Measurements from ENCODE around the gene QARS1.

Gene QARS1

GRCh38 chr3:49111347-49111746 lies 6.8 kb upstream of the QARS1 start:
- no peak for TF ChIP-seq EZH2phosphoT487 (IDR thresholded peaks at IDR 0.05; ENCODE audit: borderline replicate concordance)
- no peak for TF ChIP-seq CTCF (conservative IDR thresholded peaks at IDR 0.05; ENCODE audit: low read length)
- Histone ChIP-seq H3K4me1 (ENCODE audit: insufficient read depth, low read length, poor library complexity, severe bottlenecking) (no peaks in the 10 kb centered on the region), H4K20me1 (ENCODE audit: insufficient read depth, low read length, poor library complexity, severe bottlenecking) (no peaks in the 10 kb centered on the region), H3K36me3 (ENCODE audit: insufficient read depth, low read length) (peaks cover 67% of the 10 kb centered on the region), H2AFZ (ENCODE audit: low read length) (no peak overlapping the region), H3K4me3 (ENCODE audit: low read length, poor library complexity, severe bottlenecking) (no peak overlapping the region), H3K4me2 (ENCODE audit: low read depth, low read length, poor library complexity, severe bottlenecking) (no peak overlapping the region), H3K9me2 (replicated peaks; ENCODE audit: low read depth, low read length) (no peaks in the 10 kb centered on the region), H3K27me3 (ENCODE audit: insufficient read depth, low read length, poor library complexity, severe bottlenecking) (no peaks in the 10 kb centered on the region), H3K79me2 (ENCODE audit: insufficient read depth, low read length) (0 out of 2 replicates have a peak, but pooled peaks cover 4% of the 10 kb centered on the region), H3F3A (ENCODE audit: low read depth) (no peaks in the 10 kb centered on the region), H3K9me3 (ENCODE audit: insufficient read depth, low read depth, low read length) (no peaks in the 10 kb centered on the region), H3K9ac (ENCODE audit: low read depth, low read length, poor library complexity, severe bottlenecking) (no peak overlapping the region)

GRCh38 chr3:49110780-49111179 lies 6.2 kb upstream of the QARS1 start:
- Histone ChIP-seq H2AFZ (ENCODE audit: low read length) (no peak overlapping the region), H3K9me2 (replicated peaks; ENCODE audit: low read depth, low read length) (no peaks in the 10 kb centered on the region), H3K9me3 (ENCODE audit: insufficient read depth, low read depth, low read length) (no peaks in the 10 kb centered on the region), H3K4me1 (ENCODE audit: insufficient read depth, low read length, poor library complexity, severe bottlenecking) (peaks cover 1% of the 10 kb centered on the region), H3K4me3 (ENCODE audit: low read length, poor library complexity, severe bottlenecking) (no peak overlapping the region), H3K79me2 (ENCODE audit: insufficient read depth, low read length) (0 out of 2 replicates have a peak, but pooled peaks cover 1% of the 10 kb centered on the region), H3K36me3 (ENCODE audit: insufficient read depth, low read length) (peaks cover 61% of the 10 kb centered on the region), H3K27me3 (ENCODE audit: insufficient read depth, low read length, poor library complexity, severe bottlenecking) (no peaks in the 10 kb centered on the region), H3K4me2 (ENCODE audit: low read depth, low read length, poor library complexity, severe bottlenecking) (no peak overlapping the region), H4K20me1 (ENCODE audit: insufficient read depth, low read length, poor library complexity, severe bottlenecking) (no peaks in the 10 kb centered on the region), H3F3A (ENCODE audit: low read depth) (no peaks in the 10 kb centered on the region), H3K9ac (ENCODE audit: low read depth, low read length, poor library complexity, severe bottlenecking) (no peak overlapping the region)
- no peak for TF ChIP-seq CTCF (conservative IDR thresholded peaks at IDR 0.05; ENCODE audit: low read length)
- TF ChIP-seq EZH2phosphoT487 (IDR thresholded peaks at IDR 0.05; ENCODE audit: borderline replicate concordance) = no peak

- no peaks in the 10 kb centered on the region for H3K9me3 ChIP-seq (ENCODE audit: insufficient read depth, low read depth, low read length)
- H3F3A ChIP-seq (ENCODE audit: low read depth) = no peaks in the 10 kb centered on the region
- no peaks in the 10 kb centered on the region for H3K9me2 ChIP-seq (replicated peaks; ENCODE audit: low read depth, low read length)
- H3K79me2 ChIP-seq (ENCODE audit: insufficient read depth, low read length) = peaks cover 12% of the 10 kb centered on the region
- H3K27me3 ChIP-seq (ENCODE audit: insufficient read depth, low read length, poor library complexity, severe bottlenecking) = no peaks in the 10 kb centered on the region
- H3K4me2 ChIP-seq (ENCODE audit: low read depth, low read length, poor library complexity, severe bottlenecking) = no peak overlapping the region
- no peak overlapping the region for H2AFZ ChIP-seq (ENCODE audit: low read length)
- H3K9ac ChIP-seq (ENCODE audit: low read depth, low read length, poor library complexity, severe bottlenecking) = no peak overlapping the region
- TF ChIP-seq CTCF (conservative IDR thresholded peaks at IDR 0.05; ENCODE audit: low read length) = no peak
- TF ChIP-seq EZH2phosphoT487 (IDR thresholded peaks at IDR 0.05; ENCODE audit: borderline replicate concordance) = no peak
- peaks cover 5% of the 10 kb centered on the region for H4K20me1 ChIP-seq (ENCODE audit: insufficient read depth, low read length, poor library complexity, severe bottlenecking)
- H3K4me3 ChIP-seq (ENCODE audit: low read length, poor library complexity, severe bottlenecking) = no peak overlapping the region
- H3K4me1 ChIP-seq (ENCODE audit: insufficient read depth, low read length, poor library complexity, severe bottlenecking) = peaks cover 19% of the 10 kb centered on the region
- H3K36me3 ChIP-seq (ENCODE audit: insufficient read depth, low read length) = peaks cover 39% of the 10 kb centered on the region
These were observed 3.8 kb upstream of the QARS1 start for GRCh38 chr3:49108346-49108745.

All from Loucy (cell line).